A673 (cell line): ENCODE measurements around the gene PREX1. TPM values are rescaled to one million over a fixed set of nuclear protein-coding genes. Genes with fewer than 3 reads are reported as not detected.

Source experiments
- BruUV-seq: library from RNA; stranded (reverse); fragments of 400-500 nt; replicated peaks from 2 replicates; lab custom pipeline; 2021; lab: Mats Ljungman, UMichigan
- CTCF ChIA-PET: fragments of 300-600 bp; sonication (Branson Sonifier 250); formaldehyde crosslinking; loops from one replicate; lab custom pipeline; 2022; ENCODE audit warnings: antibody characterized with exemption; lab: Charles Lee
- POLR2A ChIA-PET: fragments of 300-600 bp; sonication (Branson Sonifier 250); formaldehyde crosslinking; loops from one replicate; lab custom pipeline; 2022; ENCODE audit warnings: antibody characterized with exemption; ENCODE audit not compliant: low non-redundant PET; lab: Charles Lee
- DNase-seq: peaks from one replicate; pipeline ENCODE4 v3.0.0-alpha.2; 2015; ENCODE audit warnings: low spot score
- H3K27ac ChIP-seq: fragments of 200-600 bp; sonication (generic); 2 replicates; pipeline ENCODE4 v1.5.1; 2016; ENCODE audit warnings: mixed run types, low read depth, mild to moderate bottlenecking, mixed read lengths, antibody characterized with exemption, low read length; ENCODE audit not compliant: poor library complexity, severe bottlenecking
- H3K27me3 ChIP-seq: fragments of 200-600 bp; sonication (generic); replicated peaks from 2 replicates; pipeline ENCODE4 v1.6.1; 2017; ENCODE audit warnings: mixed run types, low read depth, mild to moderate bottlenecking, mixed read lengths, antibody characterized with exemption, low read length; ENCODE audit not compliant: insufficient read depth, poor library complexity
- H3K36me3 ChIP-seq: fragments of 200-600 bp; sonication (generic); 2 replicates; pipeline ENCODE4 v1.6.1; 2016; ENCODE audit warnings: mixed run types, mild to moderate bottlenecking, mixed read lengths, antibody characterized with exemption, low read length; ENCODE audit not compliant: insufficient read depth, poor library complexity, severe bottlenecking
- H3K4me1 ChIP-seq: fragments of 200-600 bp; sonication (generic); 2 replicates; pipeline ENCODE4 v1.6.1; 2017; ENCODE audit warnings: mixed run types, mild to moderate bottlenecking, mixed read lengths, antibody characterized with exemption, low read length; ENCODE audit not compliant: insufficient read depth, poor library complexity, severe bottlenecking
- H3K4me3 ChIP-seq: fragments of 200-600 bp; sonication (generic); 2 replicates; pipeline ENCODE4 v1.5.1; 2016; ENCODE audit warnings: low read depth, mixed run types, mild to moderate bottlenecking, mixed read lengths, low read length; ENCODE audit not compliant: poor library complexity, severe bottlenecking
- H3K9me3 ChIP-seq: fragments of 200-600 bp; sonication (generic); 2 replicates; pipeline ENCODE4 v1.6.1; 2016; ENCODE audit warnings: mixed run types, low read depth, mild to moderate bottlenecking, mixed read lengths, antibody characterized with exemption, low read length; ENCODE audit not compliant: poor library complexity, severe bottlenecking
- EZH2 ChIP-seq: fragments of 200-600 bp; sonication (generic); IDR thresholded peaks from 2 replicates; pipeline ENCODE4 v1.6.1; 2017; ENCODE audit warnings: borderline replicate concordance, low read depth, mild to moderate bottlenecking, mixed read lengths, antibody characterized with exemption, low read length; ENCODE audit not compliant: poor library complexity, severe bottlenecking
- intact Hi-C: fragments of 100-400 bp; cut with micrococcal nuclease; formaldehyde crosslinking; loops from one replicate; pipeline ENCODE4 v1.10.0; 2022; ENCODE audit not compliant: unreplicated experiment
- total RNA-seq: library from RNA; stranded (reverse); gene quantifications from 2 replicates; pipeline ENCODE4 v1.2.3, GENCODE V29; 2021
- TF ChIP-seq, protein P1 (sequence below): fragments of 300-800, 200-600 bp; sonication (generic); conservative IDR thresholded peaks from 2 replicates; pipeline ENCODE4 v1.5.1; 2017; ENCODE audit warnings: low read depth, mild to moderate bottlenecking, antibody characterized with exemption, low read length, moderate library complexity, mixed read lengths

PREX1 gene
- total RNA-seq, 1 experiment from 2014 or later: 145 TPM

DNA sequence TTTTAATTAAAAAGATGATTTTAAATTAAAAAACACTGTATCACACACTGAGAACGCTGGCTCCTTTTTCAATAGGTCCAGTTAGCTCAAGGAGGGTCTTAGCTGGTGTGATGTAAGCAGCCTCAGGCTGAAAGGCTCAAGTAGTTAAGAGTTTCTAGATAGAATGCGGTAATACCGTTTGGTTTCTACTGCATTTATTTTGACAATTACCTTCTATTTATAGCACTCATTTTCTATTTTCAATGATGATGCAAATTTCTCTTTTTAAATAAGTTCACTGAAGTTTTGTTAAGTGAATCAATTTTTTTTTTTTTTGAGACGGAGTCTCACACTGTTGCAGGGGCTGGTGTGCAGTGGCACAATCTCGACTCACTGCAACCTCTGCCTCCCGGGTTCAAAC, 87.1 kb downstream of the PREX1 start:
- POLR2A ChIA-PET: no interaction called here

DNA sequence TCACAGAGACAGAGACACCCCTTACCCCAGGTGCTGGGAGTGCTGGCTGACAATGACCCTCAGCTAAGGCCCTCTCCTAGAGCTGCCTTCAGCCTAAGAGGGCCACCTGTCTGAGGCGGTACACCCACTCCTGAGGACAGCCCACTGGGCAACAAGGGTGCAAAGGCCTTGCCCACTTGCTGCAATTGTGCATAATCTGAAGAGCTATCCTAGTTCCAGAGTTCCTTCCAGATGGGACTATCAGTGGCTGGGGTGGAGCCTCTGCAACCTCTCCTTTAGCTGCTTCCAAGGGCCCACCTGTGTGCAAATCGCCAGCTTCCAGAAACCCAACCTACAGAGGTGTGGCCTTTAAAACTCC, 87.5 kb downstream of the PREX1 start:
- Histone ChIP-seq H3K27ac (peak overlapping the region; percentile 25), H3K4me3 (no peak overlapping the region), H3K36me3 (peaks cover 93% of the 10 kb centered on the region), H3K4me1 (no peaks in the 10 kb centered on the region), H3K27me3 (no peaks in the 10 kb centered on the region), H3K9me3 (no peaks in the 10 kb centered on the region)
- no TSS peak for BruUV-seq
- CTCF ChIA-PET: no interaction called here
- no peak for DNase-seq
- POLR2A ChIA-PET: no interaction called here
- intact Hi-C loops: no loop called here
- TF ChIP-seq, protein P1, sequence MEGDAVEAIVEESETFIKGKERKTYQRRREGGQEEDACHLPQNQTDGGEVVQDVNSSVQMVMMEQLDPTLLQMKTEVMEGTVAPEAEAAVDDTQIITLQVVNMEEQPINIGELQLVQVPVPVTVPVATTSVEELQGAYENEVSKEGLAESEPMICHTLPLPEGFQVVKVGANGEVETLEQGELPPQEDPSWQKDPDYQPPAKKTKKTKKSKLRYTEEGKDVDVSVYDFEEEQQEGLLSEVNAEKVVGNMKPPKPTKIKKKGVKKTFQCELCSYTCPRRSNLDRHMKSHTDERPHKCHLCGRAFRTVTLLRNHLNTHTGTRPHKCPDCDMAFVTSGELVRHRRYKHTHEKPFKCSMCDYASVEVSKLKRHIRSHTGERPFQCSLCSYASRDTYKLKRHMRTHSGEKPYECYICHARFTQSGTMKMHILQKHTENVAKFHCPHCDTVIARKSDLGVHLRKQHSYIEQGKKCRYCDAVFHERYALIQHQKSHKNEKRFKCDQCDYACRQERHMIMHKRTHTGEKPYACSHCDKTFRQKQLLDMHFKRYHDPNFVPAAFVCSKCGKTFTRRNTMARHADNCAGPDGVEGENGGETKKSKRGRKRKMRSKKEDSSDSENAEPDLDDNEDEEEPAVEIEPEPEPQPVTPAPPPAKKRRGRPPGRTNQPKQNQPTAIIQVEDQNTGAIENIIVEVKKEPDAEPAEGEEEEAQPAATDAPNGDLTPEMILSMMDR: no peak
- no peak for TF ChIP-seq EZH2

More for the DNA sequence above, 87.1 kb downstream of the PREX1 start:
- intact Hi-C loops: no loop called here
- BruUV-seq: no TSS peak
- Histone ChIP-seq H3K36me3 (peaks cover 93% of the 10 kb centered on the region), H3K27me3 (no peaks in the 10 kb centered on the region), H3K4me1 (no peaks in the 10 kb centered on the region), H3K27ac (no peak overlapping the region), H3K9me3 (no peaks in the 10 kb centered on the region), H3K4me3 (no peak overlapping the region)
- no peak for DNase-seq
- CTCF ChIA-PET: no interaction called here
- TF ChIP-seq EZH2: no peak
- TF ChIP-seq, protein P1: no peak

DNA sequence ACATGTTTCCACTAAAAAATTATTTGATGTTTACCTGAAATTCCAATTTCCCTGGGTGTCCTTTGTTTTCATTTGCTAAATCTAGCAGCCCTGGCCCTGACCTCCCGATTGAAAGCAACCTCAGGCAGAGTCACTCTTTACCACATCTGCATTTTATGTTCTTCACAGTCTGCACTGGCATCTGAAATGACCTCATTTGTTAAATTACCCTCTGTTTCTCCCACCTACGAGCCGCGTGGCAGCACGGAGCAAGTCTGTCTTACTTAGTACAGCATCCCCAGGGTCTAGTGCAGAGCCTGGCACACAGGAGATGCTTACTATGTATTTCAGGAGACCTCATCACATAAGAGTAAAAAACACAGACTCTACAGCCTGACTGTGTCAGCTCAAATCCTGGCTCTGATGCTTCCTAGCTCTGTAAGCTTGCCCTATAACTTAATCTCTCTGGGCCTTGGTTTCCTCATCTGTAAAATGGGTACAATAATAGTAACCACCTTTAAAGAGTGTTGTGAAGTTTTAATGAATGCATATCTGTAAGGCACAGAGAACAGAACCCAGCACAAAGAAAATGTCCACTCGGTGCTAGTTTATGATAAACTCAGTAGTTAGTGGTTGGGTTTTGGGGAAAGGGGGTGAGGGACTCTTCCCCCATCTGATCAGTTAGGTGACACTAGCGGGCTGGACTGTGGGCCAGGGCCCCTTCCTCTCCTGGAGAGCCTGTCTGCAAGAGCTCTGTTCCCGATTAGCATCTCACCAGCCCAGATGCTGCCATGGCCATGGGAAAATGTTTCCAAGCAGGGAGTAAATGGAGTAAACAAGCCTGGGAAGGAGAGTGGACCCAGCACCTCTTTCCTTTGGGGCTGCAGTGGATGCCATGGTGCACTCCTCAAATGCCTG, 88.2 kb downstream of the PREX1 start:
- H3K9me3 ChIP-seq: no peaks in the 10 kb centered on the region
- BruUV-seq: no TSS peak
- peak overlapping the region; percentile 25 for H3K27ac ChIP-seq
- POLR2A ChIA-PET: no interaction called here
- H3K4me1 ChIP-seq: no peaks in the 10 kb centered on the region
- intact Hi-C loops: no loop called here
- no peaks in the 10 kb centered on the region for H3K27me3 ChIP-seq
- DNase-seq: no peak
- no peak overlapping the region for H3K4me3 ChIP-seq
- peaks cover 93% of the 10 kb centered on the region for H3K36me3 ChIP-seq
- TF ChIP-seq EZH2: no peak
- TF ChIP-seq, protein P1: no peak
- CTCF ChIA-PET: no interaction called here
